Measurements from ENCODE around the gene SMYD2. TPM values are rescaled to one million over a fixed set of nuclear protein-coding genes. Genes with fewer than 3 reads are reported as not detected.

The SMYD2 gene
- total and polyA plus RNA-seq, 2 of the 8 experiments (the other 6 are each of a cell fraction or from before 2014, with no cell fraction given), result 3.0 to 5.2 TPM

DNA sequence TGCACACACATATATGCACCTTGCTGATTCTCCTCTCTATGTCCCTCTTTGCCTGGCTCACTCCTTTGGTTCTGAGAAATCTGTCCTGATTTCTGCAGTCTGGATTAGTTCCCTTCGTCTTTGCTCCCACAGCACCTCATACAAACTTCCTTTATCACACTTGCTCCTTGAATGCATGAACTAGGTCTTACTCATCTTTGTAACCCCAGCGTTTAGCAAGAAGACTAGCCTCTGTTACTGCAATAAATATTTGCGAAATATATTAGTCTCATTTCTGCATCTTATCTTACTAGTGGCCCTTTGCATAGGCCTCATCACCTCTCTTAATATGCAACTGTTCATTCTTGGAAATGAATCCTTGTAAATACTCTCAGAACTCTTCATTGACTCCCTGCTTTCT, 11.4 kb downstream of the SMYD2 start (continued):
- no peak for TF ChIP-seq SIN3A (conservative IDR thresholded peaks at IDR 0.05 in 1 of 2, IDR thresholded peaks at IDR 0.05 in 1 of 2; ENCODE audit: low read depth in 1 of 2, low read length in 2 of 2)
- no peak for TF ChIP-seq FOSL1 (IDR thresholded peaks at IDR 0.05; ENCODE audit: insufficient read depth, low read depth, low read length)
- TF ChIP-seq YY1 (IDR thresholded peaks at IDR 0.05; ENCODE audit: low read depth, low read length), result no peak
- no peak for TF ChIP-seq EZH2 (IDR thresholded peaks at IDR 0.05; ENCODE audit: low read depth, low read length, severe bottlenecking)
- no peak for TF ChIP-seq RAD21 (IDR thresholded peaks at IDR 0.05 in 1 of 2, conservative IDR thresholded peaks at IDR 0.05 in 1 of 2; ENCODE audit: low read depth in 2 of 2, low read length in 2 of 2)
- TF ChIP-seq CBX8 (IDR thresholded peaks at IDR 0.05; ENCODE audit: borderline replicate concordance, low read depth, low read length), result no peak

All from H1 (cell line).